Left ventricle myocardium superior (tissue), 1 donor: Measurements from ENCODE around the gene RAB11FIP5. TPM values are rescaled to one million over a fixed set of nuclear protein-coding genes. Genes with fewer than 3 reads are reported as not detected.

Experiments used
- total RNA-seq: library from RNA; stranded (reverse); fragmentation: NEBNext Ultra II Directional; extraction: Animal tissue kit (Norgen Biotek cat#: 25700); gene quantifications from one replicate; pipeline ENCODE4 v1.2.1, GENCODE V29; 2021
- donor health status: DM: no; HTN: yes; CAD: no; lungs with severe emphysema.

The RAB11FIP5 gene
- total RNA-seq, 1 donor from 2014 or later: 19.4 TPM

Other genes starting within 250 kb of the RAB11FIP5 start
- gene SPR, start 225.5 kb downstream of the RAB11FIP5 start, total RNA-seq: 55.8 TPM
- gene EMX1, start 195.4 kb downstream of the RAB11FIP5 start, total RNA-seq: not detected
- 8.6 TPM for gene SFXN5, start 41.2 kb downstream of the RAB11FIP5 start, total RNA-seq
- gene NOTO, start 89.6 kb upstream of the RAB11FIP5 start, total RNA-seq: not detected
- gene SMYD5, start 101.3 kb upstream of the RAB11FIP5 start, total RNA-seq: 15.4 TPM
- gene PRADC1, start 120.3 kb upstream of the RAB11FIP5 start, total RNA-seq: 97.7 TPM
- gene CCT7, start 121.4 kb upstream of the RAB11FIP5 start, total RNA-seq: 216 TPM
- gene FBXO41, start 171.5 kb upstream of the RAB11FIP5 start, total RNA-seq: 0.69 TPM
- not detected for gene EGR4, start 180.6 kb upstream of the RAB11FIP5 start, total RNA-seq